GM12801 (cell line): ENCODE measurements around the gene NSUN3.

Experiments
- CTCF ChIP-seq: IDR thresholded peaks from one replicate; pipeline ENCODE4 v1.5.1; 2011; ENCODE audit warnings: control low read depth; ENCODE audit not compliant: insufficient read length; ENCODE audit errors: extremely low read depth

Gene NSUN3

GRCh38 chr3:94071713-94072284, 8.9 kb downstream of the NSUN3 start:
- TF ChIP-seq CTCF: no peak

GRCh38 chr3:94076055-94076454, 13.2 kb downstream of the NSUN3 start:
- TF ChIP-seq CTCF: no peak

GRCh38 chr3:94081884-94082283, 19.0 kb downstream of the NSUN3 start:
- TF ChIP-seq CTCF: no peak

GRCh38 chr3:94082391-94082937, 19.6 kb downstream of the NSUN3 start:
- TF ChIP-seq CTCF: no peak

- no peak for TF ChIP-seq CTCF
Measured at GRCh38 chr3:94083261-94083660, 20.4 kb downstream of the NSUN3 start.

GRCh38 chr3:94089126-94089525, 26.3 kb downstream of the NSUN3 start:
- no peak for TF ChIP-seq CTCF

GRCh38 chr3:94092086-94092485, 29.2 kb downstream of the NSUN3 start:
- no peak for TF ChIP-seq CTCF
